Vagina (tissue), 2 donors: ENCODE measurements around the gene EFCAB13.

ENCODE experiments used
- POLR2A ChIP-seq, 2 donors: fragments of 450-650 bp; IDR thresholded peaks; one replicate each; pipeline ENCODE4 v1.6.1; 2017; ENCODE audit warnings: antibody characterized with exemption in 2 of 2, mild to moderate bottlenecking in 2 of 2, moderate library complexity in 2 of 2
- TF ChIP-seq, protein P1 (sequence below), 3 experiments: fragments of 450-650 bp in 2 of 3; fragments of 200-600 bp in 1 of 3; sonication (generic) in 1 of 3; IDR thresholded peaks; one replicate each; pipeline ENCODE4 v1.5.1; 2017 to 2019; ENCODE audit warnings: antibody characterized with exemption in 3 of 3, mild to moderate bottlenecking in 2 of 3, moderate library complexity in 2 of 3

DNA sequence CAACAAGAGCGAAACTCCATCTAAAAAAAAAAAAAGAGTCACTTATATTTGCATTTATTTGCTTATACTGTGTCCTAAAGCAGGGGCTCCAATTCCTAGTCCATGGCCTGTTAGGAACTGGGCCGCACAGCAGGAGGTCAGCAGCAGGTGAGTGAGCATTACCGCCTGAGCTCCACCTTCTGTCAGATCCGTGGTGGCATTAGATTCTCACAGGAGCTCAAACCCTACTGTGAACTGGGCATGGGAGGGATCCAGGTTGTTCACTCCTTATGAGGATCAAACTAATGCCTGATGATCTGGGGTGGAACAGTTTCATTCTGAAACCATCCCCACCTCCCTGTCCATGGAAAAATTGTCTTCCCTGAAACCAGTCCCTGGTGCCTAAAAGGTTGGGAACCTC is 45.2 kb upstream of the EFCAB13 start:
- no peak for TF ChIP-seq POLR2A (IDR thresholded peaks at IDR 0.05)
- TF ChIP-seq, protein P1, sequence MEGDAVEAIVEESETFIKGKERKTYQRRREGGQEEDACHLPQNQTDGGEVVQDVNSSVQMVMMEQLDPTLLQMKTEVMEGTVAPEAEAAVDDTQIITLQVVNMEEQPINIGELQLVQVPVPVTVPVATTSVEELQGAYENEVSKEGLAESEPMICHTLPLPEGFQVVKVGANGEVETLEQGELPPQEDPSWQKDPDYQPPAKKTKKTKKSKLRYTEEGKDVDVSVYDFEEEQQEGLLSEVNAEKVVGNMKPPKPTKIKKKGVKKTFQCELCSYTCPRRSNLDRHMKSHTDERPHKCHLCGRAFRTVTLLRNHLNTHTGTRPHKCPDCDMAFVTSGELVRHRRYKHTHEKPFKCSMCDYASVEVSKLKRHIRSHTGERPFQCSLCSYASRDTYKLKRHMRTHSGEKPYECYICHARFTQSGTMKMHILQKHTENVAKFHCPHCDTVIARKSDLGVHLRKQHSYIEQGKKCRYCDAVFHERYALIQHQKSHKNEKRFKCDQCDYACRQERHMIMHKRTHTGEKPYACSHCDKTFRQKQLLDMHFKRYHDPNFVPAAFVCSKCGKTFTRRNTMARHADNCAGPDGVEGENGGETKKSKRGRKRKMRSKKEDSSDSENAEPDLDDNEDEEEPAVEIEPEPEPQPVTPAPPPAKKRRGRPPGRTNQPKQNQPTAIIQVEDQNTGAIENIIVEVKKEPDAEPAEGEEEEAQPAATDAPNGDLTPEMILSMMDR (IDR thresholded peaks at IDR 0.05), result no peak
